GM12874 (cell line): ENCODE results near the gene FA2H.

Experiments
- CTCF ChIP-seq: IDR thresholded peaks from 2 replicates; pipeline ENCODE4 v1.5.1; 2011; ENCODE audit warnings: low read depth, mild to moderate bottlenecking, control low read depth, low read length, moderate library complexity; ENCODE audit not compliant: insufficient read depth

The FA2H gene

GRCh38 chr16:74734361-74735161 is 40.1 kb downstream of the FA2H start:
- no peak for TF ChIP-seq CTCF

GRCh38 chr16:74732707-74733350 is 41.8 kb downstream of the FA2H start:
- no peak for TF ChIP-seq CTCF

GRCh38 chr16:74731853-74732477 is 42.7 kb downstream of the FA2H start:
- no peak for TF ChIP-seq CTCF

- no peak for TF ChIP-seq CTCF
Measured at GRCh38 chr16:74729783-74730683, 44.6 kb downstream of the FA2H start.

GRCh38 chr16:74727903-74728302 is 46.7 kb downstream of the FA2H start:
- no peak for TF ChIP-seq CTCF

- peak; percentile 67 for TF ChIP-seq CTCF
Measured at GRCh38 chr16:74726716-74727115, 47.9 kb downstream of the FA2H start.
